PFSK-1 (cell line): ENCODE measurements around the gene C5orf52.

Experiments used
- FOXP2 ChIP-seq: optimal IDR thresholded peaks from 2 replicates; pipeline ENCODE3; 2011; ENCODE audit warnings: borderline replicate concordance, control low read depth, inconsistent platforms; ENCODE audit not compliant: insufficient read depth; ENCODE audit errors: extremely low read length, extremely low read depth
- POLR2AphosphoS5 ChIP-seq: IDR thresholded peaks from 2 replicates; pipeline ENCODE4 v1.6.1; 2012; ENCODE audit warnings: low read depth, mild to moderate bottlenecking, control low read depth, low read length, moderate library complexity
- SIN3A ChIP-seq: IDR thresholded peaks from 2 replicates; pipeline ENCODE4 v1.6.1; 2012; ENCODE audit warnings: mild to moderate bottlenecking, low read length, moderate library complexity, borderline replicate concordance; ENCODE audit not compliant: insufficient read depth
- TAF1 ChIP-seq: IDR thresholded peaks from 2 replicates; pipeline ENCODE4 v1.6.1; 2012; ENCODE audit warnings: low read length, control low read depth, borderline replicate concordance; ENCODE audit not compliant: insufficient read depth
- TF ChIP-seq, protein P1 (sequence below), 2 experiments: IDR thresholded peaks; 2 replicates each; pipeline versions ENCODE4 v1.6.1 to v1.8.0; 2011 to 2012; ENCODE audit warnings: low read depth in 2 of 2, low read length in 2 of 2, control low read depth in 1 of 2, inconsistent platforms in 1 of 2, mild to moderate bottlenecking in 1 of 2, moderate library complexity in 1 of 2; ENCODE audit not compliant: insufficient read depth in 1 of 2

C5orf52 gene

GRCh38 chr5:157652377-157652692, 19.0 kb upstream of the C5orf52 start, which contains the start of gene SOX30:
Gene SOX30, minus strand, starts transcription at chr5:157652438. Its CDS starts 360 bp downstream, at chr5:157652078.
- no peak for TF ChIP-seq SIN3A

GRCh38 chr5:157657516-157657915, 13.8 kb upstream of the C5orf52 start:
- no peak for TF ChIP-seq POLR2AphosphoS5
- TF ChIP-seq SIN3A = no peak
- no peak for TF ChIP-seq TAF1
- TF ChIP-seq FOXP2 = no peak
- TF ChIP-seq, protein P1, sequence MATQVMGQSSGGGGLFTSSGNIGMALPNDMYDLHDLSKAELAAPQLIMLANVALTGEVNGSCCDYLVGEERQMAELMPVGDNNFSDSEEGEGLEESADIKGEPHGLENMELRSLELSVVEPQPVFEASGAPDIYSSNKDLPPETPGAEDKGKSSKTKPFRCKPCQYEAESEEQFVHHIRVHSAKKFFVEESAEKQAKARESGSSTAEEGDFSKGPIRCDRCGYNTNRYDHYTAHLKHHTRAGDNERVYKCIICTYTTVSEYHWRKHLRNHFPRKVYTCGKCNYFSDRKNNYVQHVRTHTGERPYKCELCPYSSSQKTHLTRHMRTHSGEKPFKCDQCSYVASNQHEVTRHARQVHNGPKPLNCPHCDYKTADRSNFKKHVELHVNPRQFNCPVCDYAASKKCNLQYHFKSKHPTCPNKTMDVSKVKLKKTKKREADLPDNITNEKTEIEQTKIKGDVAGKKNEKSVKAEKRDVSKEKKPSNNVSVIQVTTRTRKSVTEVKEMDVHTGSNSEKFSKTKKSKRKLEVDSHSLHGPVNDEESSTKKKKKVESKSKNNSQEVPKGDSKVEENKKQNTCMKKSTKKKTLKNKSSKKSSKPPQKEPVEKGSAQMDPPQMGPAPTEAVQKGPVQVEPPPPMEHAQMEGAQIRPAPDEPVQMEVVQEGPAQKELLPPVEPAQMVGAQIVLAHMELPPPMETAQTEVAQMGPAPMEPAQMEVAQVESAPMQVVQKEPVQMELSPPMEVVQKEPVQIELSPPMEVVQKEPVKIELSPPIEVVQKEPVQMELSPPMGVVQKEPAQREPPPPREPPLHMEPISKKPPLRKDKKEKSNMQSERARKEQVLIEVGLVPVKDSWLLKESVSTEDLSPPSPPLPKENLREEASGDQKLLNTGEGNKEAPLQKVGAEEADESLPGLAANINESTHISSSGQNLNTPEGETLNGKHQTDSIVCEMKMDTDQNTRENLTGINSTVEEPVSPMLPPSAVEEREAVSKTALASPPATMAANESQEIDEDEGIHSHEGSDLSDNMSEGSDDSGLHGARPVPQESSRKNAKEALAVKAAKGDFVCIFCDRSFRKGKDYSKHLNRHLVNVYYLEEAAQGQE (IDR thresholded peaks at IDR 0.05; ENCODE audit: insufficient read depth in 1 of 2, low read depth in 2 of 2, low read length in 2 of 2) = no peak

GRCh38 chr5:157658893-157659292, 12.4 kb upstream of the C5orf52 start:
- TF ChIP-seq, protein P1 (IDR thresholded peaks at IDR 0.05; ENCODE audit: insufficient read depth in 1 of 2, low read depth in 2 of 2, low read length in 2 of 2) = no peak
- TF ChIP-seq POLR2AphosphoS5 = no peak
- TF ChIP-seq SIN3A = no peak
- no peak for TF ChIP-seq TAF1
- no peak for TF ChIP-seq FOXP2

DNA sequence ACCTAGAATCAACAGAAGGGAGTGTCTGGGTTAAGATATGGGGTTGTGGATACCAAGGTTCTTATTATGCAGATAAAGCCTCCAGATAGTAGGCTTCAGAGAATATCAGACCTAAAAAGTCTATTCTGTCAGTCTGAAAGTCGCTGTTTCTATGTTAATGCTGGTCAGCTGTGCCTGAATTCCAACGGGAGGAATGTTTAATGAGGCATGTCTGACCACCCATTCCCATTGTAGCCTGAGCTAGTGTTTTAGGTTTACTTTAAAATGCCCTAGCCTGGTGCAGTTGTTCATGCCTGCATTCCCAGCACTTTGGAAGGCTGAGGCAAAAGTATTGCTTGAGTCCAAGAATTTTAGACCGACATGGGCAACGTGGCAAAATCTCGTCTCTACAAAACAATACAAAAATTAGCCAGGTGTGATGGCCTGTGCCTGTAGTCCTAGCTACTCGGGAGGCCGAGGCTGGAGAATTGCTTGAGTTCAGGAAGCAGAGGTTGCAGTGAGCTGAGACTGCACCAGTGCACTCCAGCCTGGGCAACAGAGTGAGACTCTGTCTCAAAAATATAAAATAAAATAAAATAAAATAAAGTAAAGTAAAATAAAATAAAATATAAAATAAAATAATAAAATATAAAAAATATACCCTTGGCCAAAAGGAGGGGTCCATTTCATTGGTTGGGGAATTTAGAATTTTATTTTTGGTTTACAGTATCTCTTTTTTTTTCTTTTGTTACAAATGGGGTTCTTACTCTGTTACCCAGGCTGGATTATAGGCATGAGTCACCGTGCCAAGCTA, 11.3 kb upstream of the C5orf52 start:
- TF ChIP-seq SIN3A (no peak), POLR2AphosphoS5 (no peak), TAF1 (no peak), FOXP2 (no peak)
- TF ChIP-seq, protein P1 (IDR thresholded peaks at IDR 0.05; ENCODE audit: insufficient read depth in 1 of 2, low read depth in 2 of 2, low read length in 2 of 2) = no peak

- TF ChIP-seq SIN3A (no peak), POLR2AphosphoS5 (no peak), FOXP2 (no peak), TAF1 (no peak)
- TF ChIP-seq, protein P1 (IDR thresholded peaks at IDR 0.05; ENCODE audit: insufficient read depth in 1 of 2, low read depth in 2 of 2, low read length in 2 of 2) = no peak
Observed at GRCh38 chr5:157665467-157666070, 5.8 kb upstream of the C5orf52 start.
